GM12872 (cell line): ENCODE results near the gene PEX11B.

Experiments used
- CTCF ChIP-seq: IDR thresholded peaks from 3 replicates; pipeline ENCODE4 v1.5.1; 2011; ENCODE audit warnings: low read depth, mild to moderate bottlenecking, low read length, moderate library complexity; ENCODE audit not compliant: insufficient read depth

PEX11B gene

GRCh38 chr1:145961425-145962156, 43.1 kb upstream of the PEX11B start:
- no peak for TF ChIP-seq CTCF

- no peak for TF ChIP-seq CTCF
Observed at GRCh38 chr1:145961109-145961424, 42.5 kb upstream of the PEX11B start.

- no peak; the same call in 2 of the 3 replicates for TF ChIP-seq CTCF
Observed at GRCh38 chr1:145960468-145961108, 42.1 kb upstream of the PEX11B start.

- TF ChIP-seq CTCF, result no peak
Observed at GRCh38 chr1:145959957-145960467, 41.5 kb upstream of the PEX11B start.

- no peak for TF ChIP-seq CTCF
Observed at GRCh38 chr1:145959333-145959732, 40.8 kb upstream of the PEX11B start.

- no peak for TF ChIP-seq CTCF
Observed at GRCh38 chr1:145958734-145959133, 40.2 kb upstream of the PEX11B start.

GRCh38 chr1:145957443-145958319, 39.2 kb upstream of the PEX11B start, which contains the start of gene LIX1L:
TSS of gene LIX1L (minus strand) at chr1:145958017. CDS start at chr1:145957927, 90 bp downstream.
- no peak for TF ChIP-seq CTCF
